Activated T-helper 1 cell treated with anti-CD3 and anti-CD28 coated beads, Interleukin-12 subunit alpha, Interleukin-12 subunit beta, Interleukin-2, Interleukin-4 antibody, amounts not matched to agents 30 ng/mL and 10 ng/mL and 1 ng/mL, durations not matched to agents 14 hours and 24 hours and 36 hours (primary cell): ENCODE data around the gene DDX17. TPM values are rescaled to one million over a fixed set of nuclear protein-coding genes. Genes with fewer than 3 reads are reported as not detected.

ENCODE experiments used
- DNase-seq: peaks from one replicate; pipeline ENCODE4 v3.0.0; 2021; ENCODE audit warnings: low spot score
- H3K27ac Mint-ChIP-seq: one replicate; pipeline ENCODE4 v1.8.0; 2021; ENCODE audit warnings: mild to moderate bottlenecking, mixed read lengths
- H3K27me3 Mint-ChIP-seq: one replicate; pipeline ENCODE4 v1.8.0; 2022; ENCODE audit warnings: mild to moderate bottlenecking, moderate library complexity, mixed read lengths; ENCODE audit not compliant: insufficient read depth
- H3K36me3 Mint-ChIP-seq: one replicate; pipeline ENCODE4 v1.8.0; 2021; ENCODE audit warnings: low read depth, mixed read lengths
- H3K4me1 Mint-ChIP-seq: one replicate; pipeline ENCODE4 v1.8.0; 2021; ENCODE audit warnings: low read depth, mixed read lengths
- H3K4me3 Mint-ChIP-seq: one replicate; pipeline ENCODE4 v1.8.0; 2021; ENCODE audit warnings: mild to moderate bottlenecking, moderate library complexity, mixed read lengths
- H3K9me3 Mint-ChIP-seq: one replicate; pipeline ENCODE4 v1.8.0; 2021; ENCODE audit warnings: mixed read lengths
- intact Hi-C: fragments of 100-400 bp; cut with micrococcal nuclease; formaldehyde crosslinking; loops from one replicate; pipeline ENCODE4 v1.15.1; 2024
- total RNA-seq: library from RNA; stranded (reverse); gene quantifications from 2 replicates; pipeline ENCODE4 v1.2.3, GENCODE V29; 2022

DDX17 gene
- total RNA-seq, 1 donor from 2014 or later, result 358 TPM

- peaks cover 7% of the 10 kb centered on the region for H3K9me3 Mint-ChIP-seq
Measured at GRCh38 chr22:38505541-38506117, 482 bp downstream of the DDX17 start.

GRCh38 chr22:38504731-38505540 lies 1.2 kb downstream of the DDX17 start:
- intact Hi-C loops, result loop anchor here (2.0 to 5.0 kb wide), 5 partner anchors 14 to 303 kb away; partner anchors contain the start of genes CSNK1E, MAFF and TOMM22
- H3K27ac Mint-ChIP-seq, result peak overlapping the region; percentile 98
- H3K27me3 Mint-ChIP-seq, result no peaks in the 10 kb centered on the region
- H3K9me3 Mint-ChIP-seq, result peaks cover 7% of the 10 kb centered on the region
- peak; percentile 38 for DNase-seq
- peaks cover 56% of the 10 kb centered on the region for H3K36me3 Mint-ChIP-seq
- H3K4me1 Mint-ChIP-seq, result peaks cover 47% of the 10 kb centered on the region
- peak overlapping the region; percentile 99 for H3K4me3 Mint-ChIP-seq

More at GRCh38 chr22:38505541-38506117, 482 bp downstream of the DDX17 start:
- Mint-ChIP-seq H3K36me3 (peaks cover 53% of the 10 kb centered on the region), H3K27me3 (no peaks in the 10 kb centered on the region), H3K27ac (peak overlapping the region; percentile 98), H3K4me1 (peaks cover 47% of the 10 kb centered on the region), H3K4me3 (peak overlapping the region; percentile 99)
- no peak for DNase-seq
- intact Hi-C loops, result loop anchor here (1.0 to 5.0 kb wide), 13 partner anchors 15 to 324 kb away; partner anchors contain the start of genes CBY1, CSNK1E, DMC1 and DNAL4

GRCh38 chr22:38503021-38503420 lies 3.1 kb downstream of the DDX17 start:
- H3K27me3 Mint-ChIP-seq, result no peaks in the 10 kb centered on the region
- H3K36me3 Mint-ChIP-seq, result peaks cover 66% of the 10 kb centered on the region
- intact Hi-C loops, result no loop called here
- H3K4me3 Mint-ChIP-seq, result peak overlapping the region; percentile 99
- H3K9me3 Mint-ChIP-seq, result peaks cover 5% of the 10 kb centered on the region
- DNase-seq, result no peak
- H3K4me1 Mint-ChIP-seq, result peaks cover 63% of the 10 kb centered on the region
- H3K27ac Mint-ChIP-seq, result peak overlapping the region; percentile 59

GRCh38 chr22:38501797-38502672 lies 4.1 kb downstream of the DDX17 start:
- Mint-ChIP-seq H3K36me3 (peaks cover 71% of the 10 kb centered on the region), H3K4me1 (peaks cover 67% of the 10 kb centered on the region), H3K27ac (no peak overlapping the region), H3K9me3 (peaks cover 5% of the 10 kb centered on the region), H3K27me3 (no peaks in the 10 kb centered on the region), H3K4me3 (peak overlapping the region; percentile 99)
- intact Hi-C loops, result no loop called here
- DNase-seq, result no peak

- Mint-ChIP-seq H3K36me3 (peaks cover 73% of the 10 kb centered on the region), H3K4me3 (no peak overlapping the region), H3K27ac (peak overlapping the region; percentile 55), H3K27me3 (no peaks in the 10 kb centered on the region), H3K4me1 (peaks cover 61% of the 10 kb centered on the region), H3K9me3 (no peaks in the 10 kb centered on the region)
- intact Hi-C loops, result no loop called here
- DNase-seq, result no peak
Measured at GRCh38 chr22:38497869-38498268, 8.2 kb downstream of the DDX17 start.

GRCh38 chr22:38494939-38495338 lies 11.2 kb downstream of the DDX17 start:
- H3K4me1 Mint-ChIP-seq, result peaks cover 50% of the 10 kb centered on the region
- intact Hi-C loops, result no loop called here
- no peaks in the 10 kb centered on the region for H3K27me3 Mint-ChIP-seq
- no peak overlapping the region for H3K4me3 Mint-ChIP-seq
- DNase-seq, result no peak
- no peaks in the 10 kb centered on the region for H3K9me3 Mint-ChIP-seq
- H3K27ac Mint-ChIP-seq, result peak overlapping the region; percentile 18
- peaks cover 72% of the 10 kb centered on the region for H3K36me3 Mint-ChIP-seq

- Mint-ChIP-seq H3K4me3 (no peak overlapping the region), H3K27ac (peak overlapping the region; percentile 18), H3K9me3 (no peaks in the 10 kb centered on the region), H3K27me3 (no peaks in the 10 kb centered on the region), H3K36me3 (peaks cover 75% of the 10 kb centered on the region), H3K4me1 (peaks cover 53% of the 10 kb centered on the region)
- intact Hi-C loops, result no loop called here
- no peak for DNase-seq
Measured at GRCh38 chr22:38494498-38494897, 11.6 kb downstream of the DDX17 start.

GRCh38 chr22:38491707-38492348 lies 14.3 kb downstream of the DDX17 start:
- peaks cover 52% of the 10 kb centered on the region for H3K4me1 Mint-ChIP-seq
- H3K9me3 Mint-ChIP-seq, result no peaks in the 10 kb centered on the region
- H3K36me3 Mint-ChIP-seq, result peaks cover 73% of the 10 kb centered on the region
- H3K27me3 Mint-ChIP-seq, result no peaks in the 10 kb centered on the region
- no peak for DNase-seq
- H3K27ac Mint-ChIP-seq, result no peak overlapping the region
- no peak overlapping the region for H3K4me3 Mint-ChIP-seq
- intact Hi-C loops, result loop anchor here (2.0 kb wide), 1 partner anchor 13 kb away; no protein-coding TSS in a partner anchor

- Mint-ChIP-seq H3K9me3 (no peaks in the 10 kb centered on the region), H3K27ac (peak overlapping the region; percentile 81), H3K4me1 (peaks cover 56% of the 10 kb centered on the region), H3K27me3 (no peaks in the 10 kb centered on the region), H3K4me3 (no peak overlapping the region), H3K36me3 (peaks cover 74% of the 10 kb centered on the region)
- intact Hi-C loops, result loop anchor here (2.0 kb wide), 1 partner anchor 14 kb away; no protein-coding TSS in a partner anchor
- DNase-seq, result no peak
Measured at GRCh38 chr22:38490915-38491314, 15.2 kb downstream of the DDX17 start.

- H3K36me3 Mint-ChIP-seq, result peaks cover 77% of the 10 kb centered on the region
- no peaks in the 10 kb centered on the region for H3K27me3 Mint-ChIP-seq
- H3K4me3 Mint-ChIP-seq, result no peak overlapping the region
- DNase-seq, result no peak
- H3K9me3 Mint-ChIP-seq, result no peaks in the 10 kb centered on the region
- peaks cover 58% of the 10 kb centered on the region for H3K4me1 Mint-ChIP-seq
- peak overlapping the region; percentile 81 for H3K27ac Mint-ChIP-seq
- intact Hi-C loops, result loop anchor here (2.0 kb wide), 1 partner anchor 14 kb away; no protein-coding TSS in a partner anchor
Measured at GRCh38 chr22:38490475-38490874, 15.6 kb downstream of the DDX17 start.

- no peak overlapping the region for H3K4me3 Mint-ChIP-seq
- DNase-seq, result no peak
- peaks cover 54% of the 10 kb centered on the region for H3K4me1 Mint-ChIP-seq
- no peaks in the 10 kb centered on the region for H3K27me3 Mint-ChIP-seq
- peak overlapping the region; percentile 25 for H3K27ac Mint-ChIP-seq
- intact Hi-C loops, result loop anchor here (2.0 kb wide), 1 partner anchor 15 kb away; no protein-coding TSS in a partner anchor
- peaks cover 77% of the 10 kb centered on the region for H3K36me3 Mint-ChIP-seq
- H3K9me3 Mint-ChIP-seq, result no peaks in the 10 kb centered on the region
Measured at GRCh38 chr22:38489561-38490145, 16.5 kb downstream of the DDX17 start.

GRCh38 chr22:38489142-38489541 lies 17.0 kb downstream of the DDX17 start:
- peaks cover 78% of the 10 kb centered on the region for H3K36me3 Mint-ChIP-seq
- intact Hi-C loops, result no loop called here

More at GRCh38 chr22:38489142-38489541, 17.0 kb downstream of the DDX17 start:
- Mint-ChIP-seq H3K9me3 (no peaks in the 10 kb centered on the region), H3K4me3 (no peak overlapping the region), H3K27ac (no peak overlapping the region), H3K4me1 (peaks cover 53% of the 10 kb centered on the region), H3K27me3 (no peaks in the 10 kb centered on the region)
- no peak for DNase-seq
